WTC11 (cell line): ENCODE data around the gene KRT9. TPM values are rescaled to one million over a fixed set of nuclear protein-coding genes. Genes with fewer than 3 reads are reported as not detected.

ENCODE experiments used
- ATAC-seq: fragments of 200-7000 bp; cut with Tn5 transposase; 2 replicates; pipeline ENCODE4 v1.10.0; 2021; ENCODE audit warnings: mild to moderate bottlenecking, moderate library complexity
- CTCF ChIA-PET: fragments of 300-600 bp; sonication (Branson Sonifier 250); formaldehyde crosslinking; loops from one replicate; lab custom pipeline; 2021; ENCODE audit warnings: antibody characterized with exemption; lab: Charles Lee
- POLR2A ChIA-PET: fragments of 350-600 bp; sonication (Branson Sonifier 250); formaldehyde crosslinking; loops from one replicate; lab custom pipeline; 2021; ENCODE audit warnings: antibody characterized with exemption; lab: Charles Lee
- DNase-seq: peaks from one replicate; pipeline ENCODE4 v3.0.0; 2021; ENCODE audit warnings: low spot score
- H3K27ac Mint-ChIP-seq: 2 replicates; pipeline ENCODE4 v1.8.0; 2021; ENCODE audit warnings: mixed read lengths
- H3K27me3 Mint-ChIP-seq: 2 replicates; pipeline ENCODE4 v1.8.0; 2021; ENCODE audit warnings: low read depth, mild to moderate bottlenecking, moderate library complexity, mixed read lengths
- H3K36me3 Mint-ChIP-seq: 2 replicates; pipeline ENCODE4 v1.8.0; 2021; ENCODE audit warnings: mixed read lengths
- H3K4me1 Mint-ChIP-seq: 2 replicates; pipeline ENCODE4 v1.8.0; 2022; ENCODE audit warnings: mixed read lengths
- H3K4me3 Mint-ChIP-seq: 2 replicates; pipeline ENCODE4 v1.8.0; 2021; ENCODE audit warnings: mild to moderate bottlenecking, moderate library complexity, mixed read lengths
- H3K9me3 Mint-ChIP-seq: 2 replicates; pipeline ENCODE4 v1.8.0; 2021; ENCODE audit warnings: mixed read lengths
- CBFB ChIP-seq: sonication (generic); formaldehyde crosslinking; IDR thresholded peaks from 2 replicates; pipeline ENCODE4 v1.8.1; 2022; ENCODE audit warnings: mild to moderate bottlenecking, low read depth, missing genetic modification reagents
- NFYB ChIP-seq: sonication (generic); formaldehyde crosslinking; conservative IDR thresholded peaks from 2 replicates; pipeline ENCODE4 v1.8.0; 2022; ENCODE audit warnings: low read depth, missing genetic modification reagents
- RELA ChIP-seq: sonication (generic); formaldehyde crosslinking; IDR thresholded peaks from 2 replicates; pipeline ENCODE4 v1.8.1; 2022; ENCODE audit warnings: missing genetic modification reagents, mild to moderate bottlenecking, borderline replicate concordance
- RORB ChIP-seq: fragments of 250-450 bp; sonication (Bioruptor Pico); IDR thresholded peaks from 2 replicates; pipeline ENCODE4 v1.9.0; 2021; ENCODE audit warnings: mild to moderate bottlenecking
- SMAD4 ChIP-seq: sonication (generic); formaldehyde crosslinking; IDR thresholded peaks from 2 replicates; pipeline ENCODE4 v1.8.0; 2022; ENCODE audit warnings: mild to moderate bottlenecking, missing genetic modification reagents
- ZMAT4 ChIP-seq: fragments of 250-450 bp; sonication (Bioruptor Pico); IDR thresholded peaks from 2 replicates; pipeline ENCODE4 v1.9.0; 2021; ENCODE audit warnings: mild to moderate bottlenecking
- ZNF219 ChIP-seq: sonication (generic); formaldehyde crosslinking; IDR thresholded peaks from 2 replicates; pipeline ENCODE4 v1.8.0; 2023; ENCODE audit warnings: missing genetic modification reagents, mild to moderate bottlenecking, borderline replicate concordance
- total RNA-seq: library from RNA; stranded (reverse); gene quantifications from 3 replicates; pipeline ENCODE4 v1.2.3, GENCODE V29; 2021
- TF ChIP-seq, protein P1 (sequence below): fragments of 250-450 bp; sonication (Bioruptor Pico); conservative IDR thresholded peaks from 2 replicates; pipeline ENCODE4 v1.9.0; 2021; ENCODE audit warnings: mild to moderate bottlenecking
- TF ChIP-seq, protein P2 (sequence below): sonication (generic); formaldehyde crosslinking; IDR thresholded peaks from 2 replicates; pipeline ENCODE4 v1.8.0; 2022; ENCODE audit warnings: mild to moderate bottlenecking, missing genetic modification reagents
- TF ChIP-seq, protein P3 (sequence below): sonication (generic); formaldehyde crosslinking; IDR thresholded peaks from 2 replicates; pipeline ENCODE4 v1.8.1; 2023; ENCODE audit warnings: mild to moderate bottlenecking, missing genetic modification reagents, moderate library complexity
- TF ChIP-seq, protein P4 (sequence below): fragments of 250-450 bp; sonication (Bioruptor Pico); IDR thresholded peaks from 2 replicates; pipeline ENCODE4 v1.8.0; 2021; ENCODE audit warnings: mild to moderate bottlenecking
- TF ChIP-seq, protein P5 (sequence below): fragments of 200-600 bp; IDR thresholded peaks from 2 replicates; pipeline ENCODE4 v1.8.0; 2022; ENCODE audit warnings: antibody characterized with exemption
- TF ChIP-seq, protein P6 (sequence below): sonication (generic); formaldehyde crosslinking; IDR thresholded peaks from 2 replicates; pipeline ENCODE4 v1.8.1; 2023; ENCODE audit warnings: mild to moderate bottlenecking, missing genetic modification reagents, moderate library complexity
- TF ChIP-seq, protein P7 (sequence below): sonication (generic); formaldehyde crosslinking; conservative IDR thresholded peaks from 2 replicates; pipeline ENCODE4 v1.8.1; 2023; ENCODE audit warnings: mild to moderate bottlenecking, low read depth, missing genetic modification reagents, moderate library complexity
- TF ChIP-seq, protein P8 (sequence below): fragments of 250-450 bp; sonication (Bioruptor Pico); IDR thresholded peaks from 2 replicates; pipeline ENCODE4 v1.9.0; 2021; ENCODE audit warnings: mild to moderate bottlenecking, borderline replicate concordance

Gene KRT9
- total RNA-seq, 1 experiment from 2014 or later = not detected

DNA sequence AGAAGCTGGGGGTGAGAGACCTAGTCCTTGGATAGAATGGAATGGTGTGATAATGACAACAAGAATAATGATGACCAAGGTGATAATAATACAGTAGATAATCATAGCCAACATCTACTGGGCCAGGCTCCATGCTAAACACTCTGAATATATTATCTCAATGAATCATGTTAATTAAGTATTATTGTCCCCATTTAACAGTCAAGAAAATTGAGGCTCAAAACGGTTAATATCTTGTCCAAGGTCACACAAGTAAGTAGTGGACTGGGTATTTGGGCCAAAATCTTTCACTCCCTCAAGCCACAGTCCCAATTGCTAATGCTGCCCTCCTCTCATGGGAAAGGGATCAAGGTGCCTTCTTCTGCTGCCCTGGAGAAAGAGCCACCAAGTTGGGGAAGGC, 39.9 kb downstream of the KRT9 start (continued):
- TF ChIP-seq, protein P1, sequence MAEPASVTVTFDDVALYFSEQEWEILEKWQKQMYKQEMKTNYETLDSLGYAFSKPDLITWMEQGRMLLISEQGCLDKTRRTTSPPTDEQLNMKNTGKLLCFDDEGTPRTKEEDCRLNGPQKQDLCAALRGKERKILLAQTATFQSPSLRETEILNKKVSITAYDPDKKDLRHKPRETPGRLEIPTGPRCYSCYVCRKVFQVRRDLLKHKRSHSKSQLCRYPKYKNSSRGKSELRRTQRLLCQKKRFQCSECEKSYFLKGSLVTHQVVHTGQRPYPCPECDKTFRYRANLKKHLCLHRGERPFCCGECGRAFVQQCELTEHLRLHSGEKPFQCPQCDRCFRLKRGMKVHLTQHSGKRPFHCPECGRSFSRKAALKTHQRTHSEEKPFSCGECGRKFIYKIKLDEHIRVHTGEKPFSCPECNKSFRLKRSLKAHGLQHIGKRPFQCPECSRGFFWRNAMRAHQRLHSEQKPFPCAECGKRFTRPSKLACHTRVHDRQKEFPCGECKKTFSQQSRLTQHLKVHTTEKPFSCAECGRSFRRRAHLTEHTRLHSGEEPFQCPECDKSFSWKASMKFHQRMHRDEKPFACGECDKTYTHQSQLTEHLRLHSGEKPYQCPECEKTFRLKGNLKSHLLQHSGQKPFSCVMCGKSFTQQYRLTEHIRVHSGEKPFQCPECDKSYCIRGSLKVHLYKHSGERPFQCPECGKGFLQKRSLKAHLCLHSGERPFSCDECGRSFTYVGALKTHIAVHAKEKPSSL (CRISPR knock-in tag) = no peak
- no peak for TF ChIP-seq ZNF219 (CRISPR knock-in tag)

GRCh38 chr17:41530062-41531048, 41.5 kb downstream of the KRT9 start:
- DNase-seq = no peak
- no peak overlapping the region for H3K4me3 Mint-ChIP-seq
- ATAC-seq = no peak
- POLR2A ChIA-PET = interaction anchor here (1.7 kb wide), 1 partner anchor 16 kb away, joined by 5 read pairs; no protein-coding TSS in a partner anchor
- TF ChIP-seq, protein P1 (CRISPR knock-in tag) = no peak
- TF ChIP-seq, protein P2, sequence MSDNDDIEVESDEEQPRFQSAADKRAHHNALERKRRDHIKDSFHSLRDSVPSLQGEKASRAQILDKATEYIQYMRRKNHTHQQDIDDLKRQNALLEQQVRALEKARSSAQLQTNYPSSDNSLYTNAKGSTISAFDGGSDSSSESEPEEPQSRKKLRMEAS = no peak
- TF ChIP-seq CBFB = no peak
- TF ChIP-seq RELA (CRISPR knock-in tag) = no peak
- TF ChIP-seq ZMAT4 = no peak
- TF ChIP-seq RORB (CRISPR knock-in tag) = no peak
- TF ChIP-seq NFYB (CRISPR knock-in tag) = no peak
- TF ChIP-seq, protein P3, sequence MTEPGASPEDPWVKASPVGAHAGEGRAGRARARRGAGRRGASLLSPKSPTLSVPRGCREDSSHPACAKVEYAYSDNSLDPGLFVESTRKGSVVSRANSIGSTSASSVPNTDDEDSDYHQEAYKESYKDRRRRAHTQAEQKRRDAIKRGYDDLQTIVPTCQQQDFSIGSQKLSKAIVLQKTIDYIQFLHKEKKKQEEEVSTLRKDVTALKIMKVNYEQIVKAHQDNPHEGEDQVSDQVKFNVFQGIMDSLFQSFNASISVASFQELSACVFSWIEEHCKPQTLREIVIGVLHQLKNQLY (CRISPR knock-in tag) = no peak
- TF ChIP-seq, protein P4, sequence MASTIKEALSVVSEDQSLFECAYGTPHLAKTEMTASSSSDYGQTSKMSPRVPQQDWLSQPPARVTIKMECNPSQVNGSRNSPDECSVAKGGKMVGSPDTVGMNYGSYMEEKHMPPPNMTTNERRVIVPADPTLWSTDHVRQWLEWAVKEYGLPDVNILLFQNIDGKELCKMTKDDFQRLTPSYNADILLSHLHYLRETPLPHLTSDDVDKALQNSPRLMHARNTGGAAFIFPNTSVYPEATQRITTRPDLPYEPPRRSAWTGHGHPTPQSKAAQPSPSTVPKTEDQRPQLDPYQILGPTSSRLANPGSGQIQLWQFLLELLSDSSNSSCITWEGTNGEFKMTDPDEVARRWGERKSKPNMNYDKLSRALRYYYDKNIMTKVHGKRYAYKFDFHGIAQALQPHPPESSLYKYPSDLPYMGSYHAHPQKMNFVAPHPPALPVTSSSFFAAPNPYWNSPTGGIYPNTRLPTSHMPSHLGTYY (CRISPR knock-in tag) = no peak
- TF ChIP-seq, protein P5, sequence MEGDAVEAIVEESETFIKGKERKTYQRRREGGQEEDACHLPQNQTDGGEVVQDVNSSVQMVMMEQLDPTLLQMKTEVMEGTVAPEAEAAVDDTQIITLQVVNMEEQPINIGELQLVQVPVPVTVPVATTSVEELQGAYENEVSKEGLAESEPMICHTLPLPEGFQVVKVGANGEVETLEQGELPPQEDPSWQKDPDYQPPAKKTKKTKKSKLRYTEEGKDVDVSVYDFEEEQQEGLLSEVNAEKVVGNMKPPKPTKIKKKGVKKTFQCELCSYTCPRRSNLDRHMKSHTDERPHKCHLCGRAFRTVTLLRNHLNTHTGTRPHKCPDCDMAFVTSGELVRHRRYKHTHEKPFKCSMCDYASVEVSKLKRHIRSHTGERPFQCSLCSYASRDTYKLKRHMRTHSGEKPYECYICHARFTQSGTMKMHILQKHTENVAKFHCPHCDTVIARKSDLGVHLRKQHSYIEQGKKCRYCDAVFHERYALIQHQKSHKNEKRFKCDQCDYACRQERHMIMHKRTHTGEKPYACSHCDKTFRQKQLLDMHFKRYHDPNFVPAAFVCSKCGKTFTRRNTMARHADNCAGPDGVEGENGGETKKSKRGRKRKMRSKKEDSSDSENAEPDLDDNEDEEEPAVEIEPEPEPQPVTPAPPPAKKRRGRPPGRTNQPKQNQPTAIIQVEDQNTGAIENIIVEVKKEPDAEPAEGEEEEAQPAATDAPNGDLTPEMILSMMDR = no peak
- TF ChIP-seq, protein P6, sequence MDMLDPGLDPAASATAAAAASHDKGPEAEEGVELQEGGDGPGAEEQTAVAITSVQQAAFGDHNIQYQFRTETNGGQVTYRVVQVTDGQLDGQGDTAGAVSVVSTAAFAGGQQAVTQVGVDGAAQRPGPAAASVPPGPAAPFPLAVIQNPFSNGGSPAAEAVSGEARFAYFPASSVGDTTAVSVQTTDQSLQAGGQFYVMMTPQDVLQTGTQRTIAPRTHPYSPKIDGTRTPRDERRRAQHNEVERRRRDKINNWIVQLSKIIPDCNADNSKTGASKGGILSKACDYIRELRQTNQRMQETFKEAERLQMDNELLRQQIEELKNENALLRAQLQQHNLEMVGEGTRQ (CRISPR knock-in tag) = no peak
- TF ChIP-seq, protein P7, sequence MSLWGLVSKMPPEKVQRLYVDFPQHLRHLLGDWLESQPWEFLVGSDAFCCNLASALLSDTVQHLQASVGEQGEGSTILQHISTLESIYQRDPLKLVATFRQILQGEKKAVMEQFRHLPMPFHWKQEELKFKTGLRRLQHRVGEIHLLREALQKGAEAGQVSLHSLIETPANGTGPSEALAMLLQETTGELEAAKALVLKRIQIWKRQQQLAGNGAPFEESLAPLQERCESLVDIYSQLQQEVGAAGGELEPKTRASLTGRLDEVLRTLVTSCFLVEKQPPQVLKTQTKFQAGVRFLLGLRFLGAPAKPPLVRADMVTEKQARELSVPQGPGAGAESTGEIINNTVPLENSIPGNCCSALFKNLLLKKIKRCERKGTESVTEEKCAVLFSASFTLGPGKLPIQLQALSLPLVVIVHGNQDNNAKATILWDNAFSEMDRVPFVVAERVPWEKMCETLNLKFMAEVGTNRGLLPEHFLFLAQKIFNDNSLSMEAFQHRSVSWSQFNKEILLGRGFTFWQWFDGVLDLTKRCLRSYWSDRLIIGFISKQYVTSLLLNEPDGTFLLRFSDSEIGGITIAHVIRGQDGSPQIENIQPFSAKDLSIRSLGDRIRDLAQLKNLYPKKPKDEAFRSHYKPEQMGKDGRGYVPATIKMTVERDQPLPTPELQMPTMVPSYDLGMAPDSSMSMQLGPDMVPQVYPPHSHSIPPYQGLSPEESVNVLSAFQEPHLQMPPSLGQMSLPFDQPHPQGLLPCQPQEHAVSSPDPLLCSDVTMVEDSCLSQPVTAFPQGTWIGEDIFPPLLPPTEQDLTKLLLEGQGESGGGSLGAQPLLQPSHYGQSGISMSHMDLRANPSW (CRISPR knock-in tag) = no peak
- TF ChIP-seq SMAD4 = no peak
- TF ChIP-seq, protein P8, sequence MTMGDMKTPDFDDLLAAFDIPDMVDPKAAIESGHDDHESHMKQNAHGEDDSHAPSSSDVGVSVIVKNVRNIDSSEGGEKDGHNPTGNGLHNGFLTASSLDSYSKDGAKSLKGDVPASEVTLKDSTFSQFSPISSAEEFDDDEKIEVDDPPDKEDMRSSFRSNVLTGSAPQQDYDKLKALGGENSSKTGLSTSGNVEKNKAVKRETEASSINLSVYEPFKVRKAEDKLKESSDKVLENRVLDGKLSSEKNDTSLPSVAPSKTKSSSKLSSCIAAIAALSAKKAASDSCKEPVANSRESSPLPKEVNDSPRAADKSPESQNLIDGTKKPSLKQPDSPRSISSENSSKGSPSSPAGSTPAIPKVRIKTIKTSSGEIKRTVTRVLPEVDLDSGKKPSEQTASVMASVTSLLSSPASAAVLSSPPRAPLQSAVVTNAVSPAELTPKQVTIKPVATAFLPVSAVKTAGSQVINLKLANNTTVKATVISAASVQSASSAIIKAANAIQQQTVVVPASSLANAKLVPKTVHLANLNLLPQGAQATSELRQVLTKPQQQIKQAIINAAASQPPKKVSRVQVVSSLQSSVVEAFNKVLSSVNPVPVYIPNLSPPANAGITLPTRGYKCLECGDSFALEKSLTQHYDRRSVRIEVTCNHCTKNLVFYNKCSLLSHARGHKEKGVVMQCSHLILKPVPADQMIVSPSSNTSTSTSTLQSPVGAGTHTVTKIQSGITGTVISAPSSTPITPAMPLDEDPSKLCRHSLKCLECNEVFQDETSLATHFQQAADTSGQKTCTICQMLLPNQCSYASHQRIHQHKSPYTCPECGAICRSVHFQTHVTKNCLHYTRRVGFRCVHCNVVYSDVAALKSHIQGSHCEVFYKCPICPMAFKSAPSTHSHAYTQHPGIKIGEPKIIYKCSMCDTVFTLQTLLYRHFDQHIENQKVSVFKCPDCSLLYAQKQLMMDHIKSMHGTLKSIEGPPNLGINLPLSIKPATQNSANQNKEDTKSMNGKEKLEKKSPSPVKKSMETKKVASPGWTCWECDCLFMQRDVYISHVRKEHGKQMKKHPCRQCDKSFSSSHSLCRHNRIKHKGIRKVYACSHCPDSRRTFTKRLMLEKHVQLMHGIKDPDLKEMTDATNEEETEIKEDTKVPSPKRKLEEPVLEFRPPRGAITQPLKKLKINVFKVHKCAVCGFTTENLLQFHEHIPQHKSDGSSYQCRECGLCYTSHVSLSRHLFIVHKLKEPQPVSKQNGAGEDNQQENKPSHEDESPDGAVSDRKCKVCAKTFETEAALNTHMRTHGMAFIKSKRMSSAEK = no peak
- TF ChIP-seq, all 79 proteins: peak for 0
- H3K27ac Mint-ChIP-seq = no peak overlapping the region
- H3K27me3 Mint-ChIP-seq = peaks cover 6% of the 10 kb centered on the region
- H3K9me3 Mint-ChIP-seq = no peaks in the 10 kb centered on the region
- H3K4me1 Mint-ChIP-seq = peaks cover 41% of the 10 kb centered on the region
- H3K36me3 Mint-ChIP-seq = peaks cover 4% of the 10 kb centered on the region
- CTCF ChIA-PET = interaction anchor here (1.1 to 7.5 kb wide), 8 partner anchors 19 to 136 kb away, joined by 3 to 125 read pairs (median 16); no protein-coding TSS in a partner anchor
